B cell (primary cell): ENCODE results near the gene SLC19A1.

Experiments used
- EZH2 ChIP-seq: IDR thresholded peaks from 2 replicates; pipeline ENCODE4 v1.6.1; 2012; ENCODE audit warnings: borderline replicate concordance, low read depth, mild to moderate bottlenecking, moderate library complexity, low read length; ENCODE audit not compliant: insufficient read depth, poor library complexity, severe bottlenecking
- TF ChIP-seq, protein P1 (sequence below): fragments of 200-600 bp; IDR thresholded peaks from one replicate; pipeline ENCODE4 v1.8.0; 2022; ENCODE audit warnings: antibody characterized with exemption, mild to moderate bottlenecking

DNA sequence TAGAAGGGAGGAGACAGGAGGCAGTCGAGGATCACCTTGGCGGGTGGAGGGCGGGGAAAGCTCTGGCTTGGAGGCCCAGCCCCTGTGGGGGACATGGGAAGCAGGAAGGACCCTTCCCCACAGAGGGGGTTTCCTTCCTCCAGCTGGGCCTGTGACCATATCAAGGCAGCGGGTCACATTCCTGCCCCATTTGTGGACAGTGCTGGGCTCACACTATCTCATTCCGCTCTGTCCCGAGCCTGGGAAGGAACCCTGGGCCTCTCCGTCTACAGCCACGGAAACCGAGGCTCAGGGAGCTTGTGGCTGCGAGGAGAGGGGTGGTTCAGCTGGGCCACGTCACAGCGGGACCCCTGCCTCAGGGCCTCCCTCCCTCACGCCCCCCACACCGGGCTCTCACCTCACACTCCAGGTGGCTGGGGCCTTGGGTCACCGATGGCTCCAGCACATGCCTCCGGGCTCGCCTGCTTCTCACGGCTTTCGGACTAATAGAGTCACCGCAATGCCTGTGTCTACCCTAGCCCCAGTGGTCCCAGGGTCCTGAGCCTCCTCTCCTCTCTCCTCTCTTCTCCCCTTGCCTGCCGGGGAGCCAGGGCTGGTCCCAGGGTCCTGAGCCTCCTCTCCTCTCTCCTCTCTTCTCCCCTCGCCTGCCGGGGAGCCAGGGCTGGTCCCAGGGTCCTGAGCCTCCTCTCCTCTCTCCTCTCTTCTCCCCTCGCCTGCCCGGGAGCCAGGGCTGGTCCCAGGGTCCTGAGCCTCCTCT is 56.4 kb downstream of the SLC19A1 start:
- TF ChIP-seq, protein P1, sequence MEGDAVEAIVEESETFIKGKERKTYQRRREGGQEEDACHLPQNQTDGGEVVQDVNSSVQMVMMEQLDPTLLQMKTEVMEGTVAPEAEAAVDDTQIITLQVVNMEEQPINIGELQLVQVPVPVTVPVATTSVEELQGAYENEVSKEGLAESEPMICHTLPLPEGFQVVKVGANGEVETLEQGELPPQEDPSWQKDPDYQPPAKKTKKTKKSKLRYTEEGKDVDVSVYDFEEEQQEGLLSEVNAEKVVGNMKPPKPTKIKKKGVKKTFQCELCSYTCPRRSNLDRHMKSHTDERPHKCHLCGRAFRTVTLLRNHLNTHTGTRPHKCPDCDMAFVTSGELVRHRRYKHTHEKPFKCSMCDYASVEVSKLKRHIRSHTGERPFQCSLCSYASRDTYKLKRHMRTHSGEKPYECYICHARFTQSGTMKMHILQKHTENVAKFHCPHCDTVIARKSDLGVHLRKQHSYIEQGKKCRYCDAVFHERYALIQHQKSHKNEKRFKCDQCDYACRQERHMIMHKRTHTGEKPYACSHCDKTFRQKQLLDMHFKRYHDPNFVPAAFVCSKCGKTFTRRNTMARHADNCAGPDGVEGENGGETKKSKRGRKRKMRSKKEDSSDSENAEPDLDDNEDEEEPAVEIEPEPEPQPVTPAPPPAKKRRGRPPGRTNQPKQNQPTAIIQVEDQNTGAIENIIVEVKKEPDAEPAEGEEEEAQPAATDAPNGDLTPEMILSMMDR, result no peak
- TF ChIP-seq EZH2, result no peak
